ENCODE data around the gene MAN1C1. TPM values are rescaled to one million over a fixed set of nuclear protein-coding genes. Genes with fewer than 3 reads are reported as not detected.

MAN1C1 gene
- total RNA-seq, 1 donor from 2014 or later: 20.4 TPM

DNA sequence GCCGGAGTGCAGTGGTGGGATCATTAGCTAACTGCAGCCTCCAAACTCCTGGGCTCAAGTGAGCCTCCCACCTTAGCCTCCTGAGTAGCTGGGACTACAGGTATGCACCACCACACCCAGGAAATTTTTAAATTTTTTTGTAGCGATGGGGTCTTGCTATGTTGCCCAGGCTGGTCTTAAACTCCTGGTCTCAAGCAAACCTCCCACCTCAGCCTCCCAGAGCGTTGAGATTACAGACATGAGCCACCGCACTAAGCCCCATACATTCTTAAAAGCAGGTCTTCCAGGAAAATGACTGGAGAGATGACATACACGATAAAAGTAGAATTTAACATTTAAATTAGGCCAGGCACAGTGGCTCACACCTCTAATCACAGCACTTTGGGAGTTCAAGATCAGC, 216.6 kb downstream of the MAN1C1 start:
- intact Hi-C loops (cut with DNase I): no loop called here
- TF ChIP-seq CTCF (IDR thresholded peaks at IDR 0.05): no peak
- no peak for DNase-seq
- Histone ChIP-seq H3K27ac (no peak overlapping the region), H3K9me3 (no peaks in the 10 kb centered on the region), H3K4me1 (no peaks in the 10 kb centered on the region), H3K27me3 (ENCODE audit: low read depth) (no peaks in the 10 kb centered on the region), H3K4me3 (no peak overlapping the region), H3K36me3 (peaks cover 64% of the 10 kb centered on the region)
- ATAC-seq: no peak

Other genes starting within 250 kb of the MAN1C1 start
- gene RHCE, start 196.0 kb upstream of the MAN1C1 start, total RNA-seq: 0.65 TPM
- gene MACO1, start 185.9 kb upstream of the MAN1C1 start, total RNA-seq: 19.7 TPM
- 30.3 TPM for gene LDLRAP1, start 73.2 kb upstream of the MAN1C1 start, total RNA-seq
- gene SELENON, start 183.4 kb downstream of the MAN1C1 start, total RNA-seq: 83.4 TPM
- 51.1 TPM for gene MTFR1L, start 203.2 kb downstream of the MAN1C1 start, total RNA-seq
- gene AUNIP, start 242.7 kb downstream of the MAN1C1 start, total RNA-seq: not detected